DOHH2 (cell line): Measurements from ENCODE around the gene C5orf58.

Source experiments
- H3F3A ChIP-seq: fragments of 200-600 bp; sonication (generic), shearing (Covaris generic); 2 replicates; pipeline ENCODE4 v1.6.0; 2016; ENCODE audit warnings: antibody characterized with exemption, mild to moderate bottlenecking; ENCODE audit not compliant: control insufficient read depth, insufficient read depth
- H3K27ac ChIP-seq: fragments of 200-600 bp; sonication (generic); 2 replicates; pipeline ENCODE4 v1.5.1; 2014; ENCODE audit warnings: low read depth, mild to moderate bottlenecking, low read length, moderate library complexity
- H3K27me3 ChIP-seq: fragments of 200-600 bp; sonication (generic); 2 replicates; pipeline ENCODE4 v1.6.1; 2014; ENCODE audit warnings: mild to moderate bottlenecking, low read length, mixed read lengths; ENCODE audit not compliant: control insufficient read depth
- H3K36me3 ChIP-seq: fragments of 200-600 bp; sonication (generic); 2 replicates; pipeline ENCODE4 v1.6.1; 2014; ENCODE audit warnings: mild to moderate bottlenecking, low read length, moderate library complexity, mixed read lengths; ENCODE audit not compliant: control insufficient read depth
- H3K4me1 ChIP-seq: fragments of 200-600 bp; sonication (generic); 2 replicates; pipeline ENCODE4 v1.6.1; 2014; ENCODE audit warnings: mild to moderate bottlenecking, low read length, mixed read lengths; ENCODE audit not compliant: control insufficient read depth
- H3K4me2 ChIP-seq: fragments of 200-600 bp; sonication (generic); 2 replicates; pipeline ENCODE4 v1.6.0; 2014; ENCODE audit warnings: mild to moderate bottlenecking, low read length, moderate library complexity
- H3K4me3 ChIP-seq: fragments of 200-600 bp; sonication (generic); 2 replicates; pipeline ENCODE4 v1.5.1; 2014; ENCODE audit warnings: mild to moderate bottlenecking, low read length, mixed read lengths
- H3K79me2 ChIP-seq: fragments of 200-600 bp; sonication (generic); 2 replicates; pipeline ENCODE4 v1.6.1; 2014; ENCODE audit warnings: mild to moderate bottlenecking, low read length, mixed read lengths; ENCODE audit not compliant: control insufficient read depth
- H3K9me2 ChIP-seq: fragments of 200-600 bp; sonication (generic); replicated peaks from 2 replicates; pipeline ENCODE4 v1.6.1; 2014; ENCODE audit warnings: mild to moderate bottlenecking, low read length, mixed read lengths; ENCODE audit not compliant: control insufficient read depth
- H3K9me3 ChIP-seq: fragments of 200-600 bp; sonication (generic); 2 replicates; pipeline ENCODE4 v1.6.1; 2014; ENCODE audit warnings: antibody characterized with exemption, low read length, mixed read lengths; ENCODE audit not compliant: control insufficient read depth, insufficient read depth
- H4K20me1 ChIP-seq: fragments of 200-600 bp; sonication (generic); 2 replicates; pipeline ENCODE4 v1.6.0; 2014; ENCODE audit warnings: low read depth, mild to moderate bottlenecking, antibody characterized with exemption, low read length, moderate library complexity; ENCODE audit not compliant: control insufficient read depth, insufficient read depth
- CTCF ChIP-seq: fragments of 200-600 bp; sonication (generic); IDR thresholded peaks from one replicate; pipeline ENCODE4 v1.5.1; 2014; ENCODE audit warnings: antibody characterized with exemption, mild to moderate bottlenecking, low read depth, low read length; ENCODE audit not compliant: poor library complexity, severe bottlenecking
- EZH2phosphoT487 ChIP-seq: fragments of 200-600 bp; sonication (generic); IDR thresholded peaks from 2 replicates; pipeline ENCODE4 v1.6.1; 2017; ENCODE audit warnings: borderline replicate concordance, mild to moderate bottlenecking, antibody characterized with exemption, low read length, moderate library complexity, mixed read lengths

C5orf58 gene

GRCh38 chr5:170211575-170212334, 21.0 kb upstream of the C5orf58 start:
- no peaks in the 10 kb centered on the region for H3K9me3 ChIP-seq
- no peak overlapping the region for H3K4me2 ChIP-seq
- no peaks in the 10 kb centered on the region for H3K79me2 ChIP-seq
- peaks cover 31% of the 10 kb centered on the region for H3K27me3 ChIP-seq
- no peaks in the 10 kb centered on the region for H3K4me1 ChIP-seq
- no peak for TF ChIP-seq CTCF
- TF ChIP-seq EZH2phosphoT487 = no peak
- no peaks in the 10 kb centered on the region for H4K20me1 ChIP-seq
- no peak overlapping the region for H3K27ac ChIP-seq
- no peaks in the 10 kb centered on the region for H3K9me2 ChIP-seq
- H3F3A ChIP-seq = no peaks in the 10 kb centered on the region
- H3K4me3 ChIP-seq = no peak overlapping the region
- H3K36me3 ChIP-seq = no peaks in the 10 kb centered on the region

- Histone ChIP-seq H3K4me1 (peaks cover 8% of the 10 kb centered on the region), H3K36me3 (no peaks in the 10 kb centered on the region), H3K27me3 (peaks cover 22% of the 10 kb centered on the region), H3K27ac (no peak overlapping the region), H3F3A (no peaks in the 10 kb centered on the region), H4K20me1 (no peaks in the 10 kb centered on the region), H3K4me3 (no peak overlapping the region), H3K9me3 (no peaks in the 10 kb centered on the region), H3K79me2 (no peaks in the 10 kb centered on the region), H3K4me2 (no peak overlapping the region), H3K9me2 (no peaks in the 10 kb centered on the region)
- TF ChIP-seq CTCF (peak; percentile 47), EZH2phosphoT487 (no peak)
Measured at GRCh38 chr5:170216257-170216864, 16.4 kb upstream of the C5orf58 start.

- no peak overlapping the region for H3K27ac ChIP-seq
- no peaks in the 10 kb centered on the region for H3K79me2 ChIP-seq
- no peaks in the 10 kb centered on the region for H3K36me3 ChIP-seq
- H3K4me2 ChIP-seq = no peak overlapping the region
- no peaks in the 10 kb centered on the region for H3F3A ChIP-seq
- peaks cover 15% of the 10 kb centered on the region for H3K27me3 ChIP-seq
- no peaks in the 10 kb centered on the region for H3K9me3 ChIP-seq
- no peak overlapping the region for H3K4me3 ChIP-seq
- H3K4me1 ChIP-seq = peaks cover 8% of the 10 kb centered on the region
- no peaks in the 10 kb centered on the region for H4K20me1 ChIP-seq
- no peaks in the 10 kb centered on the region for H3K9me2 ChIP-seq
- no peak for TF ChIP-seq CTCF
- TF ChIP-seq EZH2phosphoT487 = no peak
Measured at GRCh38 chr5:170217831-170218230, 15.0 kb upstream of the C5orf58 start.
